ENCODE data around the gene DESI1. TPM values are rescaled to one million over a fixed set of nuclear protein-coding genes. Genes with fewer than 3 reads are reported as not detected.

DESI1 gene
- total and polyA plus RNA-seq, 2 donors (not counting 1 experiment from before 2014, with no cell fraction given) = 17.3 to 26.3 TPM

GRCh38 chr22:41555325-41555982, 65.4 kb downstream of the DESI1 start:
- Histone ChIP-seq H3K36me3 (replicated peaks in 1 of 2; ENCODE audit: control extremely low read depth in 1 of 2, control insufficient read depth in 1 of 2, extremely low read depth in 1 of 2, insufficient read depth in 2 of 2, low read length in 1 of 2) (no peaks in the 10 kb centered on the region), H3K4me1 (ENCODE audit: control insufficient read depth in 2 of 2, insufficient read depth in 2 of 2, low read length in 2 of 2) (no peaks in the 10 kb centered on the region), H3K9me3 (ENCODE audit: control extremely low read depth in 1 of 3, control insufficient read depth in 2 of 3, insufficient read depth in 1 of 3, low read length in 2 of 3) (no peaks in the 10 kb centered on the region), H3K4me3 (ENCODE audit: control extremely low read depth in 1 of 5, extremely low read depth in 1 of 5, insufficient read depth in 1 of 5, low read depth in 2 of 5, low read length in 4 of 5) (no peak overlapping the region), H3K27me3 (replicated peaks in 1 of 4; ENCODE audit: control extremely low read depth in 1 of 4, control insufficient read depth in 3 of 4, insufficient read depth in 4 of 4, low read length in 3 of 4) (peaks cover 0 to 19% (median 4%) of the 10 kb centered on the region in 4 experiments), H2AFZ (ENCODE audit: insufficient read depth, low read depth, low read length, poor library complexity, severe bottlenecking) (no peak overlapping the region), H3K4me2 (replicated peaks; ENCODE audit: low read depth, low read length, poor library complexity, severe bottlenecking) (no peak overlapping the region), H3K9ac (ENCODE audit: low read length) (no peak overlapping the region), H3K27ac (ENCODE audit: low read length in 2 of 2) (no peak overlapping the region), H4K20me1 (ENCODE audit: control insufficient read depth, insufficient read depth, low read length, poor library complexity, severe bottlenecking) (no peaks in the 10 kb centered on the region), H3K79me2 (ENCODE audit: control insufficient read depth, insufficient read depth, low read length) (no peaks in the 10 kb centered on the region)
- no peaks in the 10 kb centered on the region for H3K4me1 Mint-ChIP-seq
- no peak overlapping the region for H3K4me3 Mint-ChIP-seq
- intact Hi-C loops (cut with micrococcal nuclease) = no loop called here
- POLR2A ChIA-PET = interaction anchor here (0.7 kb wide), 1 partner anchor 12 kb away, joined by 7 read pairs; no protein-coding TSS in a partner anchor
- CTCF ChIA-PET = interaction anchor here (0.9 kb wide), 1 partner anchor 42 kb away, joined by 3 read pairs; no protein-coding TSS in a partner anchor
- peaks cover 24% of the 10 kb centered on the region for H3K27me3 Mint-ChIP-seq
- no peak for TF ChIP-seq EZH2 (IDR thresholded peaks at IDR 0.05; ENCODE audit: borderline replicate concordance, insufficient read depth, low read depth, low read length, poor library complexity, severe bottlenecking)
- TF ChIP-seq CTCF (IDR thresholded peaks at IDR 0.05) = no peak
- DNase-seq (no peak), ATAC-seq (ENCODE audit: low read depth) (no peak)
- no peak overlapping the region for H3K27ac Mint-ChIP-seq
- 86% methylated on average over 5 of the region's 7 CpGs for WGBS (ENCODE audit: insufficient coverage)
- no peaks in the 10 kb centered on the region for H3K9me3 Mint-ChIP-seq (ENCODE audit: insufficient read depth)

- Histone ChIP-seq H4K20me1 (ENCODE audit: control insufficient read depth, insufficient read depth, low read length, poor library complexity, severe bottlenecking) (no peaks in the 10 kb centered on the region), H3K36me3 (replicated peaks in 1 of 2; ENCODE audit: control extremely low read depth in 1 of 2, control insufficient read depth in 1 of 2, extremely low read depth in 1 of 2, insufficient read depth in 2 of 2, low read length in 1 of 2) (no peaks in the 10 kb centered on the region), H3K27ac (ENCODE audit: low read length in 2 of 2) (no peak overlapping the region), H3K79me2 (ENCODE audit: control insufficient read depth, insufficient read depth, low read length) (no peaks in the 10 kb centered on the region), H3K9me3 (ENCODE audit: control extremely low read depth in 1 of 3, control insufficient read depth in 2 of 3, insufficient read depth in 1 of 3, low read length in 2 of 3) (no peaks in the 10 kb centered on the region), H3K4me1 (ENCODE audit: control insufficient read depth in 2 of 2, insufficient read depth in 2 of 2, low read length in 2 of 2) (no peaks in the 10 kb centered on the region), H3K9ac (ENCODE audit: low read length) (no peak overlapping the region), H2AFZ (ENCODE audit: insufficient read depth, low read depth, low read length, poor library complexity, severe bottlenecking) (no peak overlapping the region), H3K27me3 (replicated peaks in 1 of 4; ENCODE audit: control extremely low read depth in 1 of 4, control insufficient read depth in 3 of 4, insufficient read depth in 4 of 4, low read length in 3 of 4) (peaks cover 0 to 7% (median 0%) of the 10 kb centered on the region in 4 experiments), H3K4me2 (replicated peaks; ENCODE audit: low read depth, low read length, poor library complexity, severe bottlenecking) (no peak overlapping the region), H3K4me3 (ENCODE audit: control extremely low read depth in 1 of 5, extremely low read depth in 1 of 5, insufficient read depth in 1 of 5, low read depth in 2 of 5, low read length in 4 of 5) (no peak overlapping the region)
- H3K27ac Mint-ChIP-seq = no peak overlapping the region
- TF ChIP-seq CTCF (IDR thresholded peaks at IDR 0.05) (no peak), EZH2 (IDR thresholded peaks at IDR 0.05; ENCODE audit: borderline replicate concordance, insufficient read depth, low read depth, low read length, poor library complexity, severe bottlenecking) (no peak)
- H3K4me1 Mint-ChIP-seq = no peaks in the 10 kb centered on the region
- no peak for ATAC-seq (ENCODE audit: low read depth)
- ChIA-PET POLR2A (no interaction called here), CTCF (interaction anchor here (1.2 kb wide), 1 partner anchor 38 kb away, joined by 3 read pairs; the partner anchor contains the start of gene PMM1)
- WGBS (ENCODE audit: insufficient coverage) = 79% methylated on average over 10 of the region's 11 CpGs
- intact Hi-C loops (cut with micrococcal nuclease) = no loop called here
- no peak for DNase-seq
- no peak overlapping the region for H3K4me3 Mint-ChIP-seq
- H3K9me3 Mint-ChIP-seq (ENCODE audit: insufficient read depth) = no peaks in the 10 kb centered on the region
- H3K27me3 Mint-ChIP-seq = peaks cover 13% of the 10 kb centered on the region
Measured at GRCh38 chr22:41551877-41552582, 68.8 kb downstream of the DESI1 start.

Measured in B cell (primary cell).